Cerebellar nuclear complex (tissue), 1 donor: Measurements from ENCODE around the gene PNMA6E.

Experiments used
- DNase-seq, 2 experiments: peaks; one replicate each; lab custom pipeline; 2025; lab: John Stamatoyannopoulos, UW

Gene PNMA6E

DNA sequence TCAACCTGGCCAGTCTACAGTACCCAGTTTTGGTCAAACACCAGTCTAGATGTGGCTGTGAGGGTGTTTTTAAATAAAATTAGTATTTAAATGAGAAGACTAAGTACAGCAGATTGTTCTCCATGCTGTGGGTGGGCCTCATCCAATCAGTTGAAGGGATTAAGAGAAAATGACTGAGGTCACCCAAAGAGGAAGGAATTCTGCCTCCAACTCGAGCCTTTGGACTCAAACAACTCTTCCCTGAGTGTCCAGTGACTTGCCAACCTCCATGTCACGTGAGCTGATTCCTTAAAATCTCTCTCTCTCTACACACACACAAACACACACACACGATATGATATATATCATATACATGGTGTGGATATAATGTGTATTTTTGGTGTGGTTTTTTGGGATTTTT lies 34.7 kb upstream of the PNMA6E start:
- DNase-seq = no peak

DNA sequence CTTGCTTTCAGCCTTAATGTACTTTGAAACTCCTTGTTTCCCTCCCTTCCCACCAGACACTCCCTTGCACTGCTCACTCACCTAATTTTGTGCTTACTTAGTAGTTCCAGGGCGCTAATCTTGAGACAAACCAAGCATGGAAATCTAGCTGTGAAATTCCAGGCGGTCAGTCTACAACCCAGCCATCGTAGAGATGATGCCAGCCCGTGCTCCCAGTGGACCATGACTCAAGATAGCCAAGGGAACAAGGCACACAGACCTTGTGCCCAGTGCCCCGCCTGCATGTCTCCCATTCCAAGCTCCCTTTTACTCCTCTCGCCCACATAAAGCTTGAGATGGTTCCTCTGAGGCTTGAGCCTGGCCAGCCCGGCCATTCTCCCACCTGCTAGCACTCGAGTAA lies 33.7 kb upstream of the PNMA6E start:
- DNase-seq = no peak

DNA sequence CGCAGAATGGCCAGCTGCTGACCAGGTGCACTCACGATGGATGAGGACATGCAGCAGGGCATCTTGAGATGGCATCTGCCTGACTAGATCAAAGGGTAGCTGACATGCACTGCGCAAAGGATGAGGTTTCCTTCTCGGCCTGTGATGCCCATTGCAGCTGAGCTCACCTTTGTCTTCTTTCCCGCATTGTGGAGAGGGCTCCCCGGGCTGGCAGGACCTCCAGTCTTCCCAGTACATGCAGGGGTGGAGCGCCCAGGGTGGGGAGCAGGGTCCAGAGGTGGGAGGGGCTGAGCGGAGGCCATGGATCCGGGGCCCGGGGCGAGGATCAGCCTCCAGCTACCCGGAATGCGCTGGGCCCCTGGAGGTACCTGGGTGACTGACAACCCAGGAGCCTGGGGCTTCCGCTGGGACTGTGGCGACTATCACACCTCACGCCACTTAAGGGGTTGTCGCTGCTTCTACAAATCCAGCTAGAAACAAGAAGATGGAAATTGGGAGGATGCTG lies 32.7 kb upstream of the PNMA6E start:
- no peak for DNase-seq

DNA sequence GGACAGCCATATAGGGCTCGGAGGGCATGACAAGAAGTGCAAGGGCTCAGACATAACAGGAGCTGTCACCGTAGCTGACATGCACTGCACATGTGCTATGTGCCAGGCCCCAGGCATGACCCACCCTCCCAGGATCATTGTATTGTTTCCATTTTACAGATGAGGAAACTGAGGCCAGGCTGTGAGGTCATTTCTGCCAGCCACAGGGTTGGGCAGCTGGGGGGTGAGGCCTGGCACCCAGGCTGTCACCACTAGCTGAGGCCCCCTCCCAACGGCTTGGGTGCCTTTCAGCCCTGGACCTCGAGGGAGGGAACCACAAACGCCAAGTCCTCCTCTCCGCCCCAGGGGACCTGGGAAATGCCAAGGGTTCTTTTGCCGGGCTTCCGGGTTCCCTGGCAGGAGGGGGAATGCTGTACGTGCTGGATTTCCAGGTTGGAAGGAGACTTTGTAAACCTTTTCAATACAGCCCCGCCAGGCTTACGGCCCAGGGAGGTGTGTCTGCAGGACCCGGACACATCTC lies 32.1 kb upstream of the PNMA6E start:
- DNase-seq = no peak

DNA sequence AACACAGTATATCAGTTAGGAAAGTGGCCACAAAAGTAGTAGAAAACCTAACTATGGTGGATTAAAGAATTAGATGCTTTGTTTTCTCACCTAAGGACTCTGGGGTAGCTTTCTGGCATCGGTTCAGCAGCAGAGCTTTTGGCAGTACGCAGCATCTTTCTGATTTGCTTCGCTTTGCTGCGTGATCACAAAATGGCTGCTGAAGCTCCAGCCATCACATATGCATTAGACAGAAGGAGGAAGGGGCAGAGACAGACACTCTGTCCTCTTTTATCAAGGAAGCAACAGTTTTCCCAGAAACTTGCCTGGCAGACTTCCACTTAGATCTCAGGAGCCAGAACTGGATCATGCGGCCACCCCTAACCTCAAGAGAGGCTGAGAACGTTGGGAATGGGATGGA lies 29.6 kb upstream of the PNMA6E start:
- DNase-seq = no peak

DNA sequence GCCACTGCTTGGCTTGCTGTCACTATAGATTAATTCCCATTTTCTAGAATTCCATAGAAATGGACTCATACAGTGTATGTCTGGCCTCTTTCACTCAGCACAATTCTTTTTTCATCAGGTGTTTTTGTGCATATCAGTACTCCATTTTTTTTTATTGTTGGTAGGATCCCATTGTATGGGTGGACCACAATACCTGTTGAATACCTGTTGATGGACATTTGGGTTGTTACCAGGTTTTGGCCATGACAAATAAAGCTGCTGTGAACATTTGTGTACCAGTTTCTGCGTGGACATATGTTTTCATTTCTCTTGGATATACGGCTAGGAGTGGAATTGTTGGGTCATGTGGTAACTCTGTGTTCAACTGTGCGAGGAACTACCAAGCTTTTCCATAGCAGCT lies 25.1 kb upstream of the PNMA6E start:
- no peak for DNase-seq

DNA sequence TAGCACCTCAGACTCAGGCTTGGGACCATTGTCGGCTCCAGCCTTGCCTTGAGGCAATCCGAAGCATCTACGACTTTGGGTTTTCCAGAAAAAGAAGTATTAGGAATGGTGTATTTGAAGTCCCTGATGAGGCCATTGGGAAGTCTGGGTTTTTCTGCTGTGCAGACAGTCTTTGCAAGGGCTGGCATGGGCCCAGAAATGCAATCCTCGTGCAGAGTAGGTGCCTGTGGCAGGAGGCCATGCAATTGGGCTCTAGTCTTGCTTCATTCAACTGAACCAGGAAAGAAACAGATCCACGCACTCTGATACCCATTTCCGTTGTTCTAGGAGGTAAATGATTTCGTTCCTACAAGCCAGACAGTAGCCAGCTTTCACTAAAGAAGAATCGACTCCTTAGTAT lies 22.5 kb upstream of the PNMA6E start:
- no peak for DNase-seq

DNA sequence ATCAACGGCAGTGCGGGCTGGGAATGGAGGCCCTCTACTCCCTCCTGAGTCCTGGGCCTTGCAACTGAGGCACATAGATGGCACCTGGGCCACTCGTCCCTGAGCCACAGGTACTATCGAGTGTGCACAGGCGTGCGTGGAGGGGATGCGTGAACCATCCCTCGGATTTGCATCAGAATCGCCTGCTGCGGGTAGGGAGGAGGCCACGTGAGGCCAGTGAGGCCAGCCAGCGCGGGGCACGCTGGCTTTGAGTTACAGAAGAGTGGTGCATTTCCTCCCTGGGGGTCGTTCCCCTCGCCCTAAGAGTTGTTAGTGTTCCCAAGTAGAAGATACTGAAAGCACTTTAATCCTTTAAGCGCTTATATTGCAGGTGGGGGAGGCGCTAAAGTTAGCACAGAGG lies 20.7 kb upstream of the PNMA6E start:
- no peak for DNase-seq

DNA sequence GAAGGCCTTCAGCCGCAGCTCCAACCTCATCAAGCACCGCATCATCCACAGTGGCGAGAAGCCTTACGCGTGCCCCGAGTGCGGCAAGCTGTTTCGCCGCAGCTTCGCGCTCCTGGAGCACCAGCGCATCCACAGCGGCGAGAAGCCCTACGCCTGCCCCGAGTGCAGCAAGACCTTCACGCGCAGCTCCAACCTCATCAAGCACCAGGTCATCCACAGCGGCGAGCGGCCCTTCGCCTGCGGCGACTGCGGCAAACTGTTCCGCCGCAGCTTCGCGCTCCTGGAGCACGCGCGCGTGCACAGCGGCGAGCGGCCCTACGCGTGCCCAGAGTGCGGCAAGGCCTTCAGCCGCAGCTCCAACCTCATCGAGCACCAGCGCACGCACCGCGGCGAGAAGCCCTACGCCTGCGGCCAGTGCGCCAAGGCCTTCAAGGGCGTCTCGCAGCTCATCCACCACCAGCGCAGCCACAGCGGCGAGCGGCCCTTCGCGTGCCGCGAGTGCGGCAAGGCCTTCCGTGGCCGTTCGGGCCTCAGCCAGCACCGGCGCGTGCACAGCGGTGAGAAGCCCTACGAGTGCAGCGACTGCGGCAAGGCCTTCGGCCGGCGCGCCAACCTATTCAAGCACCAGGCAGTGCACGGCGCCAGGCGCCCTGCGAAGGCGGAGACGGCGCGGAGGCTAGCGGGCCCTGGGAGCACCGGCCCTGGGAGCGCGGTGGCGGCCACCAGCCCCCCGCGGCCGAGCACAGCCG lies 19.9 kb upstream of the PNMA6E start:
- no peak for DNase-seq

DNA sequence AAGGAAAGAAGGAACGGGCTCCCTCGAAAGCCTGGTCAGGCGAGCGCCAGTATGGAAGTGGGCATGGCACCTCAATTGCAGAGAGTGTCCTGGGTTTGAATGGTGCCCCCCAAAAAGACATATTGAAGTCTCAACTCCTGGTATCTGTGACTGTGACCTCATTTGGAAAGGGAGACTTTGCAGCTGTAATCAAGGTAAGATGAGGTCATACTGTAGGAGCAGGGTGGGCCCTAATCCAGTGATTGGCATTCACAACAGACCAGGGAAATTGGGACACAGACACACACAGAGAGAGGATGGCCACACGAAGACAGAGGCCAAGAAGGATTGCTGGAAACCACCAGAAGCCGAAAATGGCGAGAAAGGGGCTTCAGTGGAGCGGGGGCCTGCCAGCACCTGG lies 16.5 kb upstream of the PNMA6E start:
- no peak for DNase-seq

DNA sequence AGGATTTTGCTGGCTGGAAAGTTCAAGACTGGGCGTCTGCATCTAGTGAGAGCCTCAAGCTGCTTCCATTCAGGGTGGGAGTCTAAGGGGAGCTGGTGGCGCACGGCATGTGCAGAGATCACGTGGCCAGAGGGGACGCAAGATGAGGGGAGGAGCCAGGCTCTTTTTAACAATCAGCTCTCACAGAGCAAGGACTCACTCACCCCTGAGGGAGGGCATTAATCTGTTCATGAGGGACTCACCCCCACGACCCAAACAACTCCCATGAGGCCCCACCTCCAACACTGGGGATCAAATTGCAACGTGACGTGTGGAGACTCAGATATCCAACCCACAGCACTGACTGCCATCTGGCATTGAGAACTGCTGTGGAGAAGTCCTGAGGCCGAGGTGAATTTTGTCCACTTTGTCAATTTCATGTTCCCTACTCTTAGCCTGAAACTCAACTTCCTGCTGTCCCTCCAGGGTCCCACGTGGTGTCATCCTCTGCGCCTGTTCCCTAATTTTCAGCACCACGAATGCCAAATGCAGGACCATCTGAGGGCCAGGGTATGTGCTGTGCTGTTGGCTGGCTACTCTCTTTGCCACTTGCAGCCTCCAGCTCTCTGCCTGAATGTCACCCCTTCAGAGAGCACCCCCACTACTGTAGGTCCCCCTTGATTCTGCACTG lies 15.8 kb upstream of the PNMA6E start:
- no peak for DNase-seq

DNA sequence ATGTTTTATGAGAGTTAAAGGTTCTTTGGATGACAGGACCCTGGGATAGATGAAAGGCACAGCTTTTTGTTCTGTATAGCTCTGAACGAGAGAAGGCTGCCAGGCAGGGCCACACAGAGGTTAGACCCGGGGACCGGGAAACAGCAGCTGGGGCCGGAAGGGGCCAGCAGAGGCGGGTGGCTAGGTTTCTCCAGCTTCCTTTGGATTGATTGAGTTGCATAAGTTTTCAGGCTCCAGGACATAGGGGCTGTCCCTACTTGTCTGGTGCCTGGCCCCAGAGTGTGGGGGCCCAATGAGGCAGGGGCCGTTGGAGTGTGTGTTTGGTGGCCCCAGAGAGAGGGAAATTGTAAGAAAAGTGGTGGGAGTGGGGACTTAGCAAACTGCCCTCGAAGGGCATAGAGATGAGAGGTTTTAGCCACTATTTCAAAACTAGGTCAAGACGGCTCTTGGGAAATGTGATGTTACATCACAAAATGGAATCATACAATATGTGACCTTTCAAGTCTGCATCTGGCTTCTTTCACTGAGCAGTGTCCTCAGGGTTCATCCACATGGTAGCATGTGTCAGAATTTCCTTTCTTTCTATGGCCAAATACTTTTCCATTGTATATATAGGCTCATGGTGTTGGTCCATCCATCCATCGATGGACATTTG lies 13.8 kb upstream of the PNMA6E start:
- DNase-seq = no peak

DNA sequence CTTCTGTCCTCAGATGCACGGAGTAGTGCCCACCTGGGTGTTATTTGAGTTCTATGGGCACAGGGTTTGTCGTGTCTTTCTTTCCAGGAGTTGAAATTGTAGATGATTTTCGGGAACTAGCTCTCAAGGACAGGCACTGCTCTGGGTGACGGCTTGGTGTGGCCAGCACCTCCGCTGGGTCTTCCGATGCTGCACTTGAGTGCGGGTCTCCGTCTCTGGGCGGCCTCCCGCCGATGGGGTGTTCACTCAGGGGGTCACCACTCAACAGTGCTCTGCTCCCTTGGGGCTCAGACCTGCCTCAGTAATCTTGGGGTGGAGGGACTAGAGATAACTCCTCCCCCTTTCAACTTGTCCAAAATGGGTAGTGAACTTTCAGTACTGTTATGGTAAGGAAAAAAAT lies 12.6 kb upstream of the PNMA6E start:
- no peak for DNase-seq

DNA sequence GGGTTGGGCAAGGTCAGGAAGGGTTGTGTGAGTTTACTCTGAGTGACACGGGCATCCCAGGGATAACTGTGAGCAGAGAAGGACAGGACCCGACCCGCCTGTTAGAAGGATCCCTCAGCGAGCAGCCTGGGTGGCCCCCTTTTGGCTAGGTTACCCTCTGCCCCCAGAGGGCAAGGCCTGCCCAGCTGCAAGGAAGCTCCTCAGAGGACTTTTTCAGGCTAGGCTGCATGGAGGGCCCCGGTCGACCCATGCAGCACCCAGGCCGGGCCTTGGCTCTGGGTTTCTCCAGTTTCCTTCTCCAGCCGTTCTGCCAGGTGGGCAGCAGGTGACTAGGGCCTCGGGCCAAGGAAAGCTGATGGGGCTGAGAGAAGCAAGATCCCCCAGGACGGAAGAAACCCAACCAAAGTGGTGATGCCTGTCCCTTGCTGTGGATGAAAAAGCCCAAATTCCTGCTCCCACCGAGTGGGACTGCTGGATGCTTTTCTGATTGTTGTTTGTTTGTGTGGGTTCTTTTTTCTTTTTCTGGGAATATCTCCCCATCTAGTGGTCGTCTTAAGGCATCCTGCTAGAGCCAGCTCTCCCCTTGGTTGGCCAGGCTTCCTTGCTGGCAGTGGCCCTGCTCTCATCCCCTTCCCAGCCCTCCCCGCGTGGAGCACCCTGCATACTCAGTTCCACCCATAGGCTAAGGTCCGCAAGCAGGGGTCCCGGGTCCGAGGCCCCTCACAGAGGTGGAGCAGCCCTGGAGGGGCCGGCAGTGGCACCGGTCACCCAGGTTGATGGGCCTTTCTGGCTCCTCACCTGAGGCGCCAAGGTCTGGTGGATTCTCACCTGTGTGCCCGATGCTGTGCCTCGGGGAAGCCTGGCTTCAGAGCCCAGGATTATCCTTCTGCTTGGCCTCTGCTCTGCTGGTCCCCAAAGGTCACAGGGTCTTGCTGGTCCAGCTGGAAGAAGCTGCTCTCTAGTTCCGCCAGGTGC lies 11.9 kb upstream of the PNMA6E start:
- no peak for DNase-seq

DNA sequence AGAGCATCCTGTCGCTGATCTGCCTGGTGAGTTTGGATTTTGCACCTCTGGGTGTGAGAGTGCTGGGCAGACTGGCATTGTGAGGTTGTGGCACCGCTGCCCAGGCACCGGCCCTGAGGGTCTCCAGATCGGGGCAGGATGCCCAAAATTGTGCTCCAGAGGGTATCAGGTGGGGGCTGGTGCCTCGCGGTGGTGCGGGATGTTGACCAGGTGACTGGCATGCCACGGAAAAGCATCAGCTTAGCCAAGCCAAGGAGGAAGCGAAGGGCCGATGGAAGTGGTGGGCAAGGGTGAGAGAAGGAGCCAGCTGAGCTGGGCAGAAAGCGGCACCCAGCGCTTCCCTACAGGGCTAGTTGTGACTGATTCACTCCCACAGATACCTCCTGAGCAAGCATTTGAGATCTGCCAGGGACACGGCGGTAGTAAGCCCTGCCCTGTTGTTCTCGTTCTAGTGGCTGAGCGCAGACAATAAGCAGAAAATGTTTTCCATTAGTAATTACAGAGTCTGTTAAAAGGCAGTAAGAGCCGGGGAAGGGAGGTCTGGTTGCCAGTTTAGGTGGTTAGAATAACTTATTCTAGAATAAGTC lies 10.9 kb upstream of the PNMA6E start:
- DNase-seq = no peak

DNA sequence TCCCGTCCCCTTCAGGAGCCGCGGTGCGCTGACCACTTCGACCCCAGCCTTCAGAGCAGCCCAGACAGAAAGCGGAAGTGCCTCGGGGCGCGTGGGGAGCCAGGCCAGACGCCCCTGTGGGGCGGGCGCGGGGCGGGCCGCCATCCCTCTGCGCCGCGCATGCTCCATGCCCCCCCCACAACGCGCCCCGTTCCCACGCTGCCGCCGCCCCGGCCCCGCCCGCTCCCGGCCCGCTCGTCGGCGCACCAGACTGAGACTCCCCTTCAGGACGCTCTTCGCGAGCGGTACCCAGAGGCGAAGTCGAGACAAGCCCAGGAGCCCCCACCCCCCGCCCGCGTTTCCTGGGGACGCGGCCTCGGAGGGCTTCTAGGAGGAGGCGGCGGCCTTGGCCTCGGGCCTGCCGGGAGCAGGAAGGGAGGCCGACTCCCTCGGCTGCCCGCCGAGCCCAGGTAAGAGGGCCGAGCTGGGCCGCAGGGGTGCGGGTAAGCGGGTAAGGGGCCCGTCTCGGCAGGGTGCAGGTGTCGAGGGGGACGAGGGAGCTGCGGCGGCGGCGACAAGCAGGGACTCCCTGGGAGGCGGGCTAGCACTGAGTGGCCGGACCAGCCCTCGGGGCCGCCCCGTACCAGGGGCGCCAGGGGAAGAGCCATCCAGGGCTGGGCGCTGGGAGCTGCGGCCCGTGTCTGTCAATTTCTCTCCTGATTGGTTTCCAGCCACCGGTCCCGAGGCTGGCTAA lies 10.3 kb upstream of the PNMA6E start, which contains the start of gene ZFP92:
ZFP92 (plus strand) TSS at position 218 of the 733 bp plus-strand sequence. CDS start 6,851 bp downstream, outside the sequence.
- no peak for DNase-seq

DNA sequence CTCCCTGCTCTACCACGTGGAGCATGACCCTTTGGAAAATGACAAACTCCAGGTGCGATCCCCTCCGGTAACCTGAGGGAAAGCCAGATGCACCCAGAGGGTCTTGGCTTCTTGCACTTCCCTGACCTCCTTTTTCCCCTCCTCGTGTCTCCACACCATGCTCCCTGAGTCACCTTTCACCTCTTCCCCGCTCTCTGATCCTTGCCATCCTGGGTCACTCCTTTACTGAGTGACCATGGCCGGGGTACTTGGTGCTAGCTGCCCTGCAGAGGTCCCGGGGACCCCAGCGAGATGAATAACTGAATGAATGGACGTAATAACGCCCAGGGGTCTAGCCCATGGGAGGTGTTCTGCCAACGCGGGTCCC lies 9.7 kb upstream of the PNMA6E start:
- DNase-seq = no peak

DNA sequence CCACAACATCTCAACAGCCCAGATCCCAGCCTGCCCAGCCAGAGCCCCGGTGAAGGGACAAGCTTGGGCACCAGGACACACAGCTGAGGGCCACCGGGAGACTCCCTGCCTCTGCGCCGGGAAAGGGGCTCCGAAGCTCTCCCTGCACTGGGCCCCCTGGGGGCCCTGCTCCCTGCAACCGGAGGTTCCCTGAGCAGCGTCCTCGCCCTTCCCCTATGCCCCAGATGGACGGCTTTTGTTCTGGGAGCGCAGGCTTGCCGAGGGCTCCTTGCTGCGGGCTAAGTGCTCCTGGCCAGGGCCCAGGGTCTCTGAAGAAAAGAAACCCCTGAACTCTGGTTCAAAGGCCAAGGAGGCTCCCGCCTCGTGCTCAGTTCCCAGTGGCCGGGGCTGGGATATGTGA lies 9.2 kb upstream of the PNMA6E start:
- no peak for DNase-seq

DNA sequence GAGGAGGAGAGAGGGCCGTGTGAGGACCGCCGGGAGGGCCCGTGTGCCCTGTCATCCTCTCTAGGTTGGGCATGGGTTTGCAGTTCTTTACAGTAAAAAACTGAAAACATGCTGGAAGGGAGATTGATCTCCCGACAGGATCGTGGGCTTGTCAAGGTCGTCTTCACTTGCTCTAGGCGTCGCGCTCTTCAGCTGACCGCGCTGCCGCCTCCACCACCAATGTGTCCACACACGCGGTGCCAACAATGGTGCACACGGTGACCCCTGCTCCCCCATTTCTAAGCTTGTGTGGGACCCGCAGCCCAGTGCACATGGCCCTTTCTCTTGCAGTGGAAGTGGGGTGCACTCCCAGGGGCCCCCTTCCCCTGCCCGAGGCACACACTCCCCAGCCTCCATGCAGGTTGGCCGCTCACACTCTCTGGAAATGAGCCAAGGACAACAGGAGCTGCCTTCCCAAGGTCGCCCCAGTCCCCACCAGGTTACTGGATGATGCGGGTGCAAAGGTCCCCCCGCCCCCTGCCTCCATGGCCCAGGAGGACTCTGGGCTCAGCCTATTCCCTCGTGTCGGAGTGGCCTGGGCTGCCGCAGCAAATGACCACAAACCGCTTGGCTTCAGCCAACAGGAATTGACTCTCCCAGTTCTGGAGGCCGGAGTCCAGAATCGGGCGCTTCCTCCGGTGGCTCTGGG lies 8.4 kb upstream of the PNMA6E start:
- no peak for DNase-seq

DNA sequence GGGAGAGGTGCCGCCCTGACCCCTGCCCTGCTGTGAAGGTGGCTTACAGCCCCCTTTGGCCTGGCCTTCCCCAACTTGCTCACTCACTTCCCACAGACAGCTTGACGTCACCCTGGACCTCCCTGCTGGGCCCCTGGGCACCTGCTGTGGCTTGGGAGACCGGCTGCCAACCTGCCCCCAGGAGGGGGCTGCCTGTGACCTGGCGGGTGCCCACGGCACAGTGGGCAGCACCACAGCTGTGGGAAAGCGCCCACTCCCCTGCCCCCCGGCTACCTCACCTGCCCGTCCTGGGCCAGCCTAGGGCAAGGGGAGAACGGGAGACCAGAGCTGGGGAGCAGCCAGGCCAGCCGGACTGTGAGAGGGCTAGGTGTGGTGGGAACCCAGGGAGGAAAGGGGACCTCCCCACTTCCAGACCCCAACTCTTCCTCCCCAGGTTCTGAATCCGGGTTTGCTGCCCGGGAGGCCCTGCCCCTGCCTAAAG lies 7.8 kb upstream of the PNMA6E start:
- DNase-seq = no peak
